Activated B cell treated with CpG ODN at 0.5 μM for 24 hours (primary cell): ENCODE results near the gene OR6N1. TPM values are rescaled to one million over a fixed set of nuclear protein-coding genes. Genes with fewer than 3 reads are reported as not detected.

ENCODE experiments used
- ATAC-seq: fragments of 200-7000 bp; cut with Tn5 transposase; one replicate; pipeline ENCODE4 v1.10.0; 2021; ENCODE audit warnings: low read depth, mild to moderate bottlenecking, moderate library complexity
- CTCF ChIA-PET: fragments of 350-600 bp; sonication (Branson Sonifier 250); formaldehyde crosslinking; loops from one replicate; lab custom pipeline; 2021; ENCODE audit warnings: antibody characterized with exemption; lab: Charles Lee
- POLR2A ChIA-PET: fragments of 350-600 bp; sonication (Branson Sonifier 250); formaldehyde crosslinking; loops from one replicate; lab custom pipeline; 2021; ENCODE audit warnings: antibody characterized with exemption; lab: Charles Lee
- DNase-seq: peaks from one replicate; pipeline ENCODE4 v3.0.0; 2022
- H3K27ac Mint-ChIP-seq: one replicate; pipeline ENCODE4 v1.8.0; 2020; ENCODE audit warnings: mixed read lengths
- H3K27me3 Mint-ChIP-seq: one replicate; pipeline ENCODE4 v1.8.0; 2021; ENCODE audit warnings: mixed read lengths
- H3K36me3 Mint-ChIP-seq: one replicate; pipeline ENCODE4 v1.8.0; 2021; ENCODE audit warnings: low read depth, mixed read lengths
- H3K4me1 Mint-ChIP-seq: one replicate; pipeline ENCODE4 v1.8.0; 2021; ENCODE audit warnings: mixed read lengths
- H3K4me3 Mint-ChIP-seq: one replicate; pipeline ENCODE4 v1.8.0; 2020; ENCODE audit warnings: mild to moderate bottlenecking, mixed read lengths
- H3K9me3 Mint-ChIP-seq: one replicate; pipeline ENCODE4 v1.8.0; 2020; ENCODE audit warnings: mixed read lengths
- intact Hi-C: fragments of 100-400 bp; cut with micrococcal nuclease; formaldehyde crosslinking; loops from one replicate; pipeline ENCODE4 v1.15.1; 2024
- total RNA-seq: library from RNA; stranded (reverse); gene quantifications from 2 replicates; pipeline ENCODE4 v1.2.3, GENCODE V29; 2022
- TF ChIP-seq, protein P1 (sequence below): fragments of 200-600 bp; IDR thresholded peaks from one replicate; pipeline ENCODE4 v1.8.0; 2022; ENCODE audit warnings: antibody characterized with exemption, mild to moderate bottlenecking

Gene OR6N1
- total RNA-seq, 1 donor from 2014 or later: not detected

DNA sequence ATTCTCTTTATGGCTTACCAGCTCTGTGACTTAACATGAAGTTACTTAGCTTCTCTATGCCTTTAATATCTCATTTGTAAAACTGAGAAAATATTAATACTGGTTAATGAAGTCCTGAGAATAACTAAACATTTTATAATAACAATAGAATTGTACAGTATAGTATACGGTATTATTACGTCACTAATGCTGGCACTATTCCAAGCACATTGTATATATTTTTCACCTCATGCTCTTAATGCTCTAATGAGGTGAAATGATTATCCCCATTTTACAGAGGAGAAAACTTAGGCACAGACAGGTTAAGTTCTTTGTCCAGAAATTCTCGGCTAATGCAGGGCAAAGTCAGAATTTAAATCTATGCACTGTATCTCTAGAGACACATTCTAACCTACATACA, 52.3 kb downstream of the OR6N1 start:
- H3K27ac Mint-ChIP-seq: no peak overlapping the region
- POLR2A ChIA-PET: no interaction called here
- H3K4me3 Mint-ChIP-seq: no peak overlapping the region
- CTCF ChIA-PET: no interaction called here
- H3K9me3 Mint-ChIP-seq: no peaks in the 10 kb centered on the region
- no peak for ATAC-seq
- TF ChIP-seq, protein P1, sequence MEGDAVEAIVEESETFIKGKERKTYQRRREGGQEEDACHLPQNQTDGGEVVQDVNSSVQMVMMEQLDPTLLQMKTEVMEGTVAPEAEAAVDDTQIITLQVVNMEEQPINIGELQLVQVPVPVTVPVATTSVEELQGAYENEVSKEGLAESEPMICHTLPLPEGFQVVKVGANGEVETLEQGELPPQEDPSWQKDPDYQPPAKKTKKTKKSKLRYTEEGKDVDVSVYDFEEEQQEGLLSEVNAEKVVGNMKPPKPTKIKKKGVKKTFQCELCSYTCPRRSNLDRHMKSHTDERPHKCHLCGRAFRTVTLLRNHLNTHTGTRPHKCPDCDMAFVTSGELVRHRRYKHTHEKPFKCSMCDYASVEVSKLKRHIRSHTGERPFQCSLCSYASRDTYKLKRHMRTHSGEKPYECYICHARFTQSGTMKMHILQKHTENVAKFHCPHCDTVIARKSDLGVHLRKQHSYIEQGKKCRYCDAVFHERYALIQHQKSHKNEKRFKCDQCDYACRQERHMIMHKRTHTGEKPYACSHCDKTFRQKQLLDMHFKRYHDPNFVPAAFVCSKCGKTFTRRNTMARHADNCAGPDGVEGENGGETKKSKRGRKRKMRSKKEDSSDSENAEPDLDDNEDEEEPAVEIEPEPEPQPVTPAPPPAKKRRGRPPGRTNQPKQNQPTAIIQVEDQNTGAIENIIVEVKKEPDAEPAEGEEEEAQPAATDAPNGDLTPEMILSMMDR: no peak
- peaks cover 23% of the 10 kb centered on the region for H3K27me3 Mint-ChIP-seq
- H3K4me1 Mint-ChIP-seq: no peaks in the 10 kb centered on the region
- no peak for DNase-seq
- no peaks in the 10 kb centered on the region for H3K36me3 Mint-ChIP-seq
- intact Hi-C loops: no loop called here

DNA sequence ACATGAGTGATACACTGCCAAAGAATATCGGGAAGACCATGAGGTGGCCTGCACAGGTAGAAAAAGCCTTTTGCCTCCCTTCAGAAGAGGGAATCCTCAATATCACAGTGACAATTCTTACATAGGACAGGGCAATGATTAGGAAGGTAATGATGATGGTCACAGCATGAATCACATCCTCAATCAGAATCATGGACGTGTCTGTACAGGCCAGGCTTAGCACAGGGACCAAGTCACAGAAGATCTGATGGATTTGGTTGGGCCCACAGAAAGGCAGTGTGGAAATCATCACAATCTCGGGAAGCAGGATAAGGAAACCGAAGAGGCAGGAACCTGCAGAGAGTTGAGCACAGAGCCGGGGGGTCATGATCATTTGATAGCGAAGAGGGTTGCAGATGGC, 54.7 kb downstream of the OR6N1 start:
- no peak overlapping the region for H3K4me3 Mint-ChIP-seq
- H3K9me3 Mint-ChIP-seq: no peaks in the 10 kb centered on the region
- ATAC-seq (no peak), DNase-seq (no peak)
- no peaks in the 10 kb centered on the region for H3K36me3 Mint-ChIP-seq
- CTCF ChIA-PET: no interaction called here
- TF ChIP-seq, protein P1: no peak
- intact Hi-C loops: no loop called here
- no peaks in the 10 kb centered on the region for H3K4me1 Mint-ChIP-seq
- no peak overlapping the region for H3K27ac Mint-ChIP-seq
- peaks cover 22% of the 10 kb centered on the region for H3K27me3 Mint-ChIP-seq
- POLR2A ChIA-PET: no interaction called here

DNA sequence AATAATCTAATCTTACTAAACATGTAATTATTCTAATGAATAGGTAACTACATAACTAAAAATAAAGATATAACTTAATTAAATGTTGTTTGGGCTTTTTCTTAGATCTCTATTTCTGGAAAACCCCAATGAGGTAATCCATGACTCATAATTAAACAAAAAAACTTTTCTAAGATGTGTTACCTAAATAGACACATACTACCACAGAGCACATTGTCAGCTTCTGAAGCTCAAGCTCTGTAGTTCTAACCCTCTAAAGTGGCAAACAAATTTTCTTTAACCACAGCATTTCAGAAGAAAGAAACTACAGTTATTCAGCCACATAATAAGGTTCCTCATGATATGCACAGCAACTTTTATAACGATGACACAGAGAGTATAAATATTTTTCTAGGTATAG, 55.7 kb downstream of the OR6N1 start:
- Mint-ChIP-seq H3K4me3 (no peak overlapping the region), H3K36me3 (no peaks in the 10 kb centered on the region), H3K9me3 (no peaks in the 10 kb centered on the region), H3K27ac (no peak overlapping the region), H3K27me3 (peaks cover 25% of the 10 kb centered on the region), H3K4me1 (no peaks in the 10 kb centered on the region)
- TF ChIP-seq, protein P1: no peak
- ChIA-PET POLR2A (no interaction called here), CTCF (no interaction called here)
- DNase-seq (no peak), ATAC-seq (no peak)
- intact Hi-C loops: no loop called here

DNA sequence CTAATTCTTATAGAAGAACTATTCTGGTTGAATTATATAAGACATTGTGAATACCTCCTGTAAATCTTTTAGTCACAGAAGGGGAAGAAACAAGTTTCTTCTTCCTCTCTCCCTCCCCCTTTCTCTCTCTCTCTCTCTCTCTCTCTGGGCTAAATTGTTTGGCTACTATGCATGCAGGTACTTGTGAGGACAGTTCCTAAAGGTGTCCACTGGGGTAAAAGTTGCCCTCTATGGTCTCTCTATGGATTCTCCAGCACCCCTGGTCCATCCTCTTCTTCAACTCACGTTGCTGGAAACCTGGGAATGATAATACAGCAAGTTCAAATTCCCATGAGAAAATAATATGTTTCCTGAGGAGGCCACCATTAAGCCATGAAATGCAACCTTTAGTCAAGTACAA, 57.2 kb downstream of the OR6N1 start:
- Mint-ChIP-seq H3K27ac (no peak overlapping the region), H3K4me1 (no peaks in the 10 kb centered on the region), H3K36me3 (no peaks in the 10 kb centered on the region), H3K27me3 (peaks cover 29% of the 10 kb centered on the region), H3K9me3 (no peaks in the 10 kb centered on the region), H3K4me3 (no peak overlapping the region)
- TF ChIP-seq, protein P1: no peak
- ATAC-seq: no peak
- no peak for DNase-seq
- ChIA-PET POLR2A (no interaction called here), CTCF (no interaction called here)
- intact Hi-C loops: no loop called here

Other genes with a start within 250 kb of the OR6N1 start
- gene OR6Y1, start 217.8 kb downstream of the OR6N1 start, total RNA-seq: not detected in 2 replicates
- gene OR6P1, start 201.6 kb downstream of the OR6N1 start, total RNA-seq: not detected in 2 replicates
- not detected in 2 replicates for gene OR10X1, start 192.3 kb downstream of the OR6N1 start, total RNA-seq
- not detected in 2 replicates for gene OR10Z1, start 166.9 kb downstream of the OR6N1 start, total RNA-seq
- not detected in 2 replicates for gene SPTA1, start 85.5 kb downstream of the OR6N1 start, total RNA-seq
- not detected in 2 replicates for gene OR6K2, start 71.5 kb downstream of the OR6N1 start, total RNA-seq
- not detected in 2 replicates for gene OR6K3, start 51.5 kb downstream of the OR6N1 start, total RNA-seq
- gene OR6K6, start 17.5 kb downstream of the OR6N1 start, total RNA-seq: not detected in 2 replicates
- gene OR6N2, start 9.0 kb upstream of the OR6N1 start, total RNA-seq: not detected in 2 replicates
- gene MNDA, start 59.2 kb upstream of the OR6N1 start, total RNA-seq: 14.2 and 17.3 TPM in 2 replicates
- 5.4 and 5.8 TPM in 2 replicates for gene PYHIN1, start 159.4 kb upstream of the OR6N1 start, total RNA-seq
- gene IFI16, start 237.7 kb upstream of the OR6N1 start, total RNA-seq: 145 and 160 TPM in 2 replicates